Endothelial cell of hepatic sinusoid (primary cell): ENCODE measurements around the gene S100A9.

Experiments used
- in situ Hi-C: cut with HindIII; loops from 2 replicates; pipeline ENCODE4 v1.10.0; 2017; ENCODE audit warnings: low sequenced_read_pairs

Gene S100A9

DNA sequence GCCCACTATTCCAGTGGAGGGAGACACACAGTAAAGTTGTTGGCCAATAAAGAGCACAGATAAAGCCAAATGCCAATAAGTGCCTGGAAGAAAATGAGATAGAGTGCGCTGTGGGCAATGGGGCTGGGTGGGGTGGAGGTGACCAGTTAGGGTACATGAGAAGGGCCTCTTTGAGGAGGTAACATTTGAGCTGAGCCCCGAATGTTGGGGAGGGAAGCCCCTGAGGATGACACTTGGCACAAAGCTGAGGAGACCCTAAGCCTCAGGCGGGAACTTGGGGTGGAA lies 979 bp downstream of the S100A9 start:
- in situ Hi-C loops = loop anchor here (5.0 to 25.0 kb wide), 4 partner anchors 46 to 404 kb away; partner anchors contain the start of gene S100A7

DNA sequence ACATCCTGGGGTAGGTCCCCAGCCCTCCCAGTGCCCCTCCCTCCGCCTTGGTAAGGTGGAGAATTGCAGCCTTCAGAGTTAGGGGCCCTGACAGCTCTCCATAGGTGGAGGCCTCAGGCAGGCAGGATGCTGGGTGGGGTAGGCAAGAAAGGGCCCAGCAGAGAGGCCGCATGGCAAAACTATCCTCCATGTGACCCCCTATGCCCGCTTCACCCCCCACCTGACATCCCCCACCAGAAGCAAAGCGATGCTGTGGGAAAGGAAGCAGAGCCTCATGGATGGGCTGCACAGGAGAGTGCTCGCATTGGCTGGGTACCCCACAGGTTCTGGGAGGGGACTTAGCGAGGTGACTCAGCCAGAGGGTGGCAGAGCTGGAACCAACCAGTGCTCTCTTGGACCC lies 1.6 kb downstream of the S100A9 start:
- in situ Hi-C loops = loop anchor here (5.0 to 25.0 kb wide), 4 partner anchors 46 to 403 kb away; partner anchors contain the start of gene S100A7

DNA sequence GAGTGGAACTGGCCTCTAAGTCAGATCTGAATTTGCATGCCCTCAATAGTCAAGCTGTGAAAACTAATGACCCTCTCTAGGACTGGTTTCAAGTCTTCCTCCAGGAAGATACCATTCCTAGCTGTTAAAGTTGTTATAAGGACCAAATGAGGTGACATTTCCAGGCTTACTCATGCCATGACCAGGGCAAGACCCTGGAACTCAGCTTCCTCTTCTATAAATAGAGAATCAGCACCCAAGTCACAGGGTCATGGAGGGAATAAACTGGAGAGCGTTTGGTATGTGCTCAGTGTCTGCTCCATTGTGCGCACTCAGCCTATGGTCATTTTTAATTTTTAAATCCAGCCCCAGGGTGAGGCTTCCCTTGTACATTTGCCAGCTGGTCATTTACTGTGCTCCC lies 2.5 kb downstream of the S100A9 start:
- in situ Hi-C loops = loop anchor here (25.0 kb wide), 1 partner anchor 402 kb away; no protein-coding TSS in a partner anchor

DNA sequence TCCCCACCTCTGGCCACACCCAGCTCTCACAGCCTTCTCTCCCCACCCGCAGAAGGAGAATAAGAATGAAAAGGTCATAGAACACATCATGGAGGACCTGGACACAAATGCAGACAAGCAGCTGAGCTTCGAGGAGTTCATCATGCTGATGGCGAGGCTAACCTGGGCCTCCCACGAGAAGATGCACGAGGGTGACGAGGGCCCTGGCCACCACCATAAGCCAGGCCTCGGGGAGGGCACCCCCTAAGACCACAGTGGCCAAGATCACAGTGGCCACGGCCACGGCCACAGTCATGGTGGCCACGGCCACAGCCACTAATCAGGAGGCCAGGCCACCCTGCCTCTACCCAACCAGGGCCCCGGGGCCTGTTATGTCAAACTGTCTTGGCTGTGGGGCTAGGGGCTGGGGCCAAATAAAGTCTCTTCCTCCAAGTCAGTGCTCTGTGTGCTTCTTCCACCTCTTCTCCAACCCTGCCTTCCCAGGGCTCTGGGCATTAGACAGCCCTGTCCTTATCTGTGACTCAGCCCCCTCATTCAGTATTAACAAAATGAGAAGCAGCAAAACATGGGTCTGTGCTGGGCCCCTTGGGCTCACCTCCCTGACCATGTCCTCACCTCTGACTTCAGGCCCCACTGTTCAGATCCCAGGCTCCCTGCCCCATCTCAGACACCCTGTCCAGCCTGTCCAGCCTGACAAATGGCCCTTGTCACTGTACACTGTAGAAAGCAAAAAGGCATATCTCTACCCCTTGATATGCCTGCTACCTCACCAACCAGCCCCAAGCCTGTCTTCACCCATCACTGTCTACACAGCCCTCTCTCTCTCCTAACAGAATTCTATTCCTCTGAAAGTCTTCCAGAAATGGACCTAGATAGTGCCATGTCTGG lies 3.2 kb downstream of the S100A9 start:
- in situ Hi-C loops = loop anchor here (25.0 kb wide), 1 partner anchor 401 kb away; no protein-coding TSS in a partner anchor

DNA sequence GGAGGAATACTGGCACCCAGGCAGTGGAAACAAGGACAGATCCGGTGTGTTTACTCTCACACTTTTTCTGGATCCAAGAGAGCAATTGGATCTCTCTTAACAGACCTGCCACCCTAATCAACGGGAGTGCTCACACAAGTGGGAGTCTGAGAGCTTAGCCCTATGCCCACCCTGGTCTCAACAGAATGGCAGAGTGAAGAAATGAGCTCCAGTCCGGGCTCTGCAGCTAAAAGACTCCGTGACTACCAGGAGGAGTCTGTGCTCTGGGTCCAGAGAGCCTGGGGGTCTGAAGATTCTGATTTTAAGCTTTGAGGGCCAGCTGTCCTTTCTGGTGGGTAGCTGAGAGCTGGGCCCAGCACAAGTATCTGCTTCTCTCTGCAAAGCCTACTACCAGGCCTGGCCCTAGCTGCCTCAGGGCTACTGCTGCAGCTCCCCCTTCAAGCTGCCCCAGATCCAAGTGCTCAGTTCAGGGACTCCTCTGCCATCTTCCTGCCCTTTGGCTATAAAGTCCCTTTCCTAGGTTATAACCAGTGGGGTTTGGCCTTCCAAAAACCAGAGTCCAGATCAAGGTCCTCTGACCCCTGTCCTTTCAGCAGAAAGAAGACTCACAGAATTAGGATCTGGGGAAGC lies 3.9 kb downstream of the S100A9 start:
- in situ Hi-C loops = loop anchor here (25.0 kb wide), 1 partner anchor 401 kb away; no protein-coding TSS in a partner anchor

DNA sequence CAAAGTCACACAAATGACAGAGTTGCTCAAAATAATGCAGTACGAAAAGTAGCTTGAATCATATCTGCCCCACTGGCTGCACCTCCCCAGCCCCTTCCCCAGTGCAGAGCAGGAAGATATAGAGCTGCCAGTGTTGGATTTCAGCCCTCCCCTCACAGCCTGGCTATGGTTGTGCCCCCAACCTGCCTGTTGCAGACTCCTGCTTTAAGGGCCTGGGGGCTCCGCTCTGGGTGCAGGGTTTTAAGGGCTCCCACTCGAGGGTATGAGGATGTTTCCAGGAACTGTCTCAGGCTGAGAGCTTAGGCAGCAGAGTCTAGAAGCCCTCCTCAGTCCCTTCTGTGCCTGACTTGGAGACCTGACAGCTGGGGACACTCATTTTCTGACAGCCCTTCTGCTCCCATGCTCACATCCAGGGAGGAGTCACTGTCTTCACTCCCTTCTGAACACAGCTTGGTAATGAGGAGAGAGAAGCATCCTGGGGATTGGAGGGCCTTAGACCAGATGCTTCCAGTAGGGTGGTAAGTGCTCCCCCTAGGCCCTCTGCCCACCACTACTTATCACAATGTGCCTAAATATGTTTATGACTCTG lies 4.6 kb downstream of the S100A9 start:
- in situ Hi-C loops = loop anchor here (25.0 kb wide), 1 partner anchor 400 kb away; no protein-coding TSS in a partner anchor

DNA sequence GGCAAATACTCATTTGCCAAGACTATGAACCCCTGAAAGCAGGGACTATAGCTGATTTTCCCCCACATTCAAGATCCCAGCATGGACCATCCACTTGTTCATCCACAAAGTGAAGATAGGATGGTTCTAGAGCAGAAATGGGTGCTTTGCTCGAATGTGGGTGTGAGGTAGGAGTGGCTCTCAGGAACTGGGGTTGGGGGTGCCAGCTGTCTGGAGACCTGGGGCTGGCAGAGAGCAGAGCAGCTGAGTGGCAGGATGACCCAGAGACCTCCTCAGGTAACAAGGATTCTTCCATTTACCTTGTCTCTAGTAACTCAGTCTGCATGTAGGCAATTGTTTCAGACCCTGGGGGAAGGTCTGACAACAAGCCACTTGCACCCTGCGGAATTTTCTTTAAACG lies 6.0 kb downstream of the S100A9 start:
- in situ Hi-C loops = loop anchor here (25.0 kb wide), 1 partner anchor 399 kb away; no protein-coding TSS in a partner anchor

DNA sequence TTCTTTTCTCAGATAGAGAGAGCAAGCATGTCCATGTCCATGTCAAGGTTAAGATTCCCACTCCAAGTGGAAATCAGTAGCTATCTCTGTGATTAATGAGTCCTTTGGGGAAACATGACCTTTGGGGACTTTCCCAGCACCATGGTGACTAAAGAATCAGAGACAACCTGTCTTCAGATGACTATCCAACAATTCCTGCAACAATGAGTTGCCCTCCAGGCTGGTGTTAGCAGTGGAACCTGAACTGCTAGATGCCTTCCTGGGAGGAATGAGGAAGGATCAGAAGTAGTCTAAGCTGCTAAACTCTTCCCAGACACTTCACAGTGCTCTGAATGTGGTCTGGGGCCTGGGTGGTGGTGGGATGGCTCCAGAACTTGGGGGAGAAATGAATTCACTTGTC lies 6.5 kb downstream of the S100A9 start:
- in situ Hi-C loops = loop anchor here (25.0 kb wide), 1 partner anchor 398 kb away; no protein-coding TSS in a partner anchor

DNA sequence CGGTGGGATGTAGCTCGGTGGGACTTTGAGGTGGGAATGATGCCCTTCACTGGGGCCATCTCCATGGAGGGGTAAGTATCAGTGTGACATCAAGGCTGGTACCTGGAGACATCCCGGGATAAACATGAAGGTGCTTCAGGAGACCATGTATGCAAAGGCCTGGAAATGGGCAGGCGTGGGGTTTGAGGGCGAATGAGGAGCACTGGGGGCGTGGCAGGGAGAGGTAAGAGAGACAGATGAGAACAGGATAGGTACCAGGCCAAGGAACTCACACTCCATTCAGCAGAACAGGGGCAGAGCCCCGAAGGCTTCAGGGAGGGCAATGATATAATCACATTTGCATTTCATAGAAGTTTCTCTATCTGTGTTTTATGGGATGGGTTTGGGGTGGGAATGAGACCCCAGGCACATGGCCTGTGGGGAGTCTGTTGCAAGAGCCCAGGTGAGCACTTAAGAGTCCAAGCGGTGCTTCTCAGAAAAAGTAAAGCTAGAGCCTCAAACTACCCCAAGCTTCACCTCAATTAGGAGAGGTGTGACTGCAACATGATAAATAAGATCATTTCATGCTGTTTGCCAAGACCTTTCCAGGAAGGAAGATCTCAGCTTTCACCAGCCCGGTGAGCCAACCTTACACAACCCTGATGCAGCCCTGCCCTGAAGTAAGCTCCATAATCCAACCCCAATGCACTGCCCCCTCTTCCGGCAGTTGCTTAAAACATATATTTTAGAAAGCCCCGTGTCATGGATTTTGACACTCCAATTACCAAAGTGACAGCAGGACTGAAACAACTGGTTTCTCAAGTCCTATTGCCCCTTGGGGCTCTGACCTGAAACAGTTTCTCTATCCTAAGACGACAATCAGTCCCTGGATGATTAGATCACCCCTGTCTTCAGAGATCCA lies 7.4 kb downstream of the S100A9 start:
- in situ Hi-C loops = loop anchor here (25.0 kb wide), 1 partner anchor 397 kb away; no protein-coding TSS in a partner anchor

DNA sequence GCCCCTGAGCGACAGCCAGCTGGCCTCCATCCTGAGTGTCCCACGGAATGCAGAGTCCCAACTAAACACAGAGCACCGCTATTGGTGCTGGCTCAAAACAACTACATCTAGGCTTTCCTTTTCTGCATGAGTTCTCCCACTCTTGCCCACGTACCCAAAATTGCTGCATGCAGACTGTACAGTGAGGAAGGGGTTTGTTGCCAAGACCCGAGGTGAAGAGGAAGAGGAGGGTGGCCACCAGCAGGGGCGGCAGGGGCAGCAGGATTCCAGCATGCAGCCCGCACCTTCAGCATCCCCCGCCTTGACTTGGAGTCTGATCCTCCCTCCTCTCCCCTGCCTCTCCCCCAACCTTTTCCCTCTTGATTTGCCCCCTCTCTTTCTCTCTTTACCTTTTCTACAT lies 8.0 kb downstream of the S100A9 start:
- in situ Hi-C loops = loop anchor here (25.0 kb wide), 1 partner anchor 397 kb away; no protein-coding TSS in a partner anchor

DNA sequence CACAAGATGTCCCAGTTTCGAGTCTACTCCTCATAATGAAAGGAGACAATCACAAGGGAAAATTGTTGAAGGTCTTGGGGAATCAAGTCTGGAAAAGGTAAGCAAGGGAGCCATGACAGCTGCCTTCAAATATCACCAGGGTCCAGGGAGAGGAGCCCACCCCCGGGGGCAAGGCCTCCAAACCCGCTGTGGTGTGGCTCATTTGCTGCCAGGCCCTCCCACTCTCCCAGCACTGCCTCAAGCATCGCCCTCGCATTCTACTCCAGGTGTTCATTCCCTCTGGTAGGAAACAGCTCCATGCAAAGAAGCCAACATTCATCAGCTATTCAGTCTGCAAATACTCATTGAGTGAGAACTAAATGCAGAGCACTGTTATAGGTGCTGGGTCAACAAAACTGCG lies 8.6 kb downstream of the S100A9 start:
- in situ Hi-C loops = loop anchor here (25.0 kb wide), 1 partner anchor 396 kb away; no protein-coding TSS in a partner anchor

DNA sequence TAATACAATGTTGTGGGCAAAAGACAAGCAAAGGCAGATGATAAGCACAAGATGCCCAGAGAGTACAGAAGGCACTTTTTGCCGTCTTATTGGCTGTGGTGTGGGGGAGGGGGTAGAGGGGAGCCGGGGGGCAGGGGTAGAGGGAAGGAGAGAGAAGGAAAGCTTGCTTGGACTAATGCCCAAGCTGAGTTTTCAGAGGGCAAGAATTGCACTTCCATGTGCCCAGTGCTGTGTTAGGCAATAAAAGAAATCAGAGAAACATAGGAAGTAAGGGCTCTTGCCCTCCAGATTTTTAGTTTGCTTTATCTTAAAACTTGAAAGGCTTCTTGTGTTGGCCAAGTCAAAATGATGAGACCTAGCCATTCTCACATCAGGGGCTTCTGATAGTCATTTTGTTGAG lies 9.4 kb downstream of the S100A9 start:
- in situ Hi-C loops = loop anchor here (25.0 kb wide), 1 partner anchor 395 kb away; no protein-coding TSS in a partner anchor

DNA sequence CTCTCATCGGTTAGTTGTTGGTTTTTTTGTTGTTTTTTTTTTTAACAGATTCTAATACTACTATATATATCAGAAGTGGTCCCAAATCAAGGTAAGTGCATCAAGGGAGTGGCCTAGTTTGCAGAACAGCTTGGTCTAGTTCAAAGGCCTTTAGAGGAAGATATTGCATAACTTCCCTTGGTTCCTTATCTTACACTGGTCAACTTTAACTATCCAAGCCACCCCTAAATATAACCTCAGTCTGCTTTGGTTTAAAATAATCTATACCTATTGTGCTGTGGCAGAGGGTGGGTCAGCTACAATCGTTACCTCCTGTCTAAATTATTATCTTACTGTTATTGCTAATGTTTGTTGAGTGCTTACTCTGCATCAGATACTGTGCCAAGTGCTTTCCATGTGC lies 10.8 kb downstream of the S100A9 start:
- in situ Hi-C loops = loop anchor here (25.0 kb wide), 1 partner anchor 394 kb away; no protein-coding TSS in a partner anchor

DNA sequence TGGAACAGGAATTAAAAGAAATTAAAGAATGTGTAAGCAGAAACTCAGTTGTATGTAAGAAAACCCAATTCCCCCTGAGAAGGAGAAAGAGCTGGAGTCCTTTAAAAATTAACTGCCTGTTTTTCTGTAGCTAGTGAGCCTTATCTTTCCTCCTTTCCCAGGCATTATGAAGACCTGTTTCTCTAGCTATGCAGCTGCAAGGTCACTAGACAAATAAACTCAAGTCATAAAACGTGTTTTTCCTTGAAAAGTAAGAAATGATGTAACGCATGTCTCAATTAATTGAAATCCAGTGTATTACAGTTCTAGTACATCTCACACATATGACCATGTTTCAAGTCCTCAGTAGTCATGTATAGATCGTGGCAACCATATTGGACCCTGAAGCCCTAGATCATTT lies 12.5 kb downstream of the S100A9 start:
- in situ Hi-C loops = loop anchor here (25.0 kb wide), 1 partner anchor 392 kb away; no protein-coding TSS in a partner anchor

DNA sequence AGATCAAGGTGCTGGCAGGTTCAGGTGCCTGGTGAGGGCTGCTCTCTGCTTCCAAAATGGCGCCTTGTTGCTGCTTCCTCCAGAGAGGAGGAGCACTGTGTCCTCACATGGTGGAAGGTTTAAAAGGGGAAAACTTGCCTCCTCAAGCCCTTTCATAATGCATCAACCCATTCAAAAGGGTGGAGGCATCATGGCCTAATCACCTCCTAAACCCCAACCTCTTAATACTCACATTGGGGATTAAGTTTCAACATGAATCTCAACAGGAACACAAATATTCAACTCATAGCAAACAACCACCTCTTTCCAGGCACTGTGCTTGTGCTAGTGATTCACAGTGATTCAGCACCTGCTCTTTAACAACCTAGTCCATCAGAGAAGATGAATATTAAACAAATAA lies 13.6 kb downstream of the S100A9 start:
- in situ Hi-C loops = loop anchor here (25.0 kb wide), 1 partner anchor 391 kb away; no protein-coding TSS in a partner anchor

DNA sequence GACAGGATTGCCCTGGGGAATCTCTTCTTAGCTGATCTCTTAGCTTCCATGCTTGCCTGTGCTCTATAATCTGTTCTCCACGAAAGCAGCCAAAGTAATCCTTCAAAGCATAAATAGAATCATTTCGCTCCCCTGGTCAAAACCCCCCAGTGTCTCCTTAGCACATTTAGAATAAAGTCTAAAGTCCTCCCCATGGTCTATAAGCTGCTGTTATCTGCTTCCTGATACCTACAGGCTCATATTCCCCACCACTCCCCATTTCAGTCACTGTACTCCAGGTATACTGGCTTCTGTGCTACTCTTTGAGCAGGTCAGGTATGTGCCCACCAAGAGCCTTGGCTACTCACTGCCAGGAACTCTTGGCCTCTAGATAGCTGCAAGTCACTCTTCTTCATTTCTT lies 14.9 kb downstream of the S100A9 start:
- in situ Hi-C loops = loop anchor here (25.0 kb wide), 1 partner anchor 390 kb away; no protein-coding TSS in a partner anchor

DNA sequence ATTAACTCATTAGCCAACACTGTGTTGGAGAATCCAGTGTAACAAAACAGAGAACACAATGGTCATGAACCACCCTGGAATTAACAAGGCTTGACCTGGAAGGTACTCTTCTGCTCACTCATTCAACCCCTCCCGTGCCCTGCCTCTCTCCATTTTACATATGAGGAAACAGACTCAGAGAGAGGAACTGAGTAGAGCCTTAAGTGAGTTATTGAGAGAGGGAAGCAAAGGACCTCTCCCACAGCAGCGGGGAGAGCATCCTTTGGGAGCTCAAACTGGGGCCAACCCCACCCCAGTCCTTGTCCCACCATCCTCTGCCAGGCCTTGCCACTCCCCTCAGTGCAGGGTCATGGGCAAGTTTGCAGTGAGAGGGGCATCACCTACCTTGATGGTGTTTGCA lies 16.4 kb downstream of the S100A9 start:
- in situ Hi-C loops = loop anchor here (25.0 kb wide), 1 partner anchor 388 kb away; no protein-coding TSS in a partner anchor

DNA sequence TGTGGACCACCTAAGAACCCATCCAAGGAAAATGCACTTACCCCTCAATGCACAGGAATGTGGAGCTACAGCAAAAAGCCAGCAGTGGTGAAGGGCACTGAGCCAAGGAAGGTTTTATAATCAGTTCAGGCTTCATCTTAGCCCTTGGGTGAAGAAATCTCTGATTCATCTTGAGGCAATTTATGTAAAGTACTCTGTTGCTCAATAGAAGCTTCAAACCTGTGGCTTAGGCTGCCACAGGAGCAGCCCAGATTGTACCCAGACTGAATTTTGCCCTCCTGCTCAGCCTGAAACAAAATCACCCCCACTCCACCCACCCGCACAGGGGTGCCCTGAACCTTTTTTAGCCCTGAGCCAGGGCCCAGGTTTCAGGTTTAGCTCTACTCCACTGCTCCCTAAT lies 17.9 kb downstream of the S100A9 start, which contains the start of gene S100A12:
S100A12 (minus strand) TSS at position 111 of the 400 bp plus-strand sequence. CDS start 1,029 bp downstream, outside the sequence.
- in situ Hi-C loops = loop anchor here (5.0 kb wide), 1 partner anchor 92 kb away; no protein-coding TSS in a partner anchor

DNA sequence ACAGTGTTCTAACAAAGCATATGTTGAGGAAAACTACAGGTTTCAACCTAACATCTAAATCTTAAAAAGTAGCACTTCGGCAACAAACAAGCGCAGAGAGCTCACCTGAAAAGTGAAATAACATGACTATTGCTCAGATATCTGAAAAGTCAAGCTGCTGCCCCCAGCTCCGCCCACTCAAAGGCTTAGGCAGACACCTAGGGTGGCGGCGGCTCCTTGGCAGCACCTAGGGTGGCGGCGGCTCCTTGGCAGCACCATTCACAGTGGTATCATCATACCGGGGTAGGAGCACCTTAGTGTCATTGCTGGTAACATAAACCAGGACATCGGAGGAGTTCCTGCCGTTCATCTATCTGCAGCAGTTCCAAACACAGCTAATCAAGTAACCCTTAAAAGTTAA lies 21.9 kb downstream of the S100A9 start:
- in situ Hi-C loops = loop anchor here (5.0 kb wide), 1 partner anchor 88 kb away; no protein-coding TSS in a partner anchor

DNA sequence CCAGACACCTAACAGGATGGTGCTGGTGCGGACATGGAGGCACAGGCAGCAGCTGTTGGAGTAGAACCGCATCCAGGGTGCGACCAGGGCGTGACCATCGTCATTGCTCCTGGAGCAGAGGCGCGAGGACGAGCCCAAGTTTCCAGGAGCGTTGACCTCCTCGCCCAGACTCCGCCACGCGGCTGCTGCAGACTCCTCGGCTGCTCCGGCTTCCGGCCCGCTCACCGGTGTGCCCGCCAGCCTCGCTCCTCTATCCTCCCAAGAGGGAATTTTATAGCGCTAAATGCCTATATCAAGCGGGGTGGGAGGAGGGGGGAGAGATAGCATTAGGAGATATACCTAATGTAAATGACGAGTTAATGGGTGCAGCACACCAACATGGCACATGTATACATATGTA lies 23.1 kb downstream of the S100A9 start:
- in situ Hi-C loops = no loop called here
